GM12864 (cell line): ENCODE results near the gene CD52.
A peak's percentile ranks its signal among the peaks of the same experiment; 100 is the strongest.

Experiments
- DNase-seq: peaks from one replicate; pipeline ENCODE4 v3.0.0-alpha.2; 2011; ENCODE audit warnings: low read depth
- H3K4me3 ChIP-seq: 2 replicates; pipeline ENCODE4 v1.5.1; 2011; ENCODE audit warnings: mild to moderate bottlenecking, low read depth, low read length, control low read depth
- TF ChIP-seq, protein P1 (sequence below): IDR thresholded peaks from 2 replicates; pipeline ENCODE4 v1.5.1; 2011; ENCODE audit warnings: low read depth, mild to moderate bottlenecking, moderate library complexity, low read length, control low read depth, inconsistent platforms; ENCODE audit errors: missing control alignments

CD52 gene, protein sequence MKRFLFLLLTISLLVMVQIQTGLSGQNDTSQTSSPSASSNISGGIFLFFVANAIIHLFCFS

GRCh38 chr1:26317612-26318337 lies at the start of gene CD52:
Gene CD52, plus strand, starts transcription at chr1:26317958. Its CDS starts 60 bp downstream, at chr1:26318018.
- peak within 1 kb of the TSS; percentile 60 for H3K4me3 ChIP-seq
- TF ChIP-seq, protein P1, sequence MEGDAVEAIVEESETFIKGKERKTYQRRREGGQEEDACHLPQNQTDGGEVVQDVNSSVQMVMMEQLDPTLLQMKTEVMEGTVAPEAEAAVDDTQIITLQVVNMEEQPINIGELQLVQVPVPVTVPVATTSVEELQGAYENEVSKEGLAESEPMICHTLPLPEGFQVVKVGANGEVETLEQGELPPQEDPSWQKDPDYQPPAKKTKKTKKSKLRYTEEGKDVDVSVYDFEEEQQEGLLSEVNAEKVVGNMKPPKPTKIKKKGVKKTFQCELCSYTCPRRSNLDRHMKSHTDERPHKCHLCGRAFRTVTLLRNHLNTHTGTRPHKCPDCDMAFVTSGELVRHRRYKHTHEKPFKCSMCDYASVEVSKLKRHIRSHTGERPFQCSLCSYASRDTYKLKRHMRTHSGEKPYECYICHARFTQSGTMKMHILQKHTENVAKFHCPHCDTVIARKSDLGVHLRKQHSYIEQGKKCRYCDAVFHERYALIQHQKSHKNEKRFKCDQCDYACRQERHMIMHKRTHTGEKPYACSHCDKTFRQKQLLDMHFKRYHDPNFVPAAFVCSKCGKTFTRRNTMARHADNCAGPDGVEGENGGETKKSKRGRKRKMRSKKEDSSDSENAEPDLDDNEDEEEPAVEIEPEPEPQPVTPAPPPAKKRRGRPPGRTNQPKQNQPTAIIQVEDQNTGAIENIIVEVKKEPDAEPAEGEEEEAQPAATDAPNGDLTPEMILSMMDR, result no peak
- DNase-seq, result peak; percentile 87

DNA sequence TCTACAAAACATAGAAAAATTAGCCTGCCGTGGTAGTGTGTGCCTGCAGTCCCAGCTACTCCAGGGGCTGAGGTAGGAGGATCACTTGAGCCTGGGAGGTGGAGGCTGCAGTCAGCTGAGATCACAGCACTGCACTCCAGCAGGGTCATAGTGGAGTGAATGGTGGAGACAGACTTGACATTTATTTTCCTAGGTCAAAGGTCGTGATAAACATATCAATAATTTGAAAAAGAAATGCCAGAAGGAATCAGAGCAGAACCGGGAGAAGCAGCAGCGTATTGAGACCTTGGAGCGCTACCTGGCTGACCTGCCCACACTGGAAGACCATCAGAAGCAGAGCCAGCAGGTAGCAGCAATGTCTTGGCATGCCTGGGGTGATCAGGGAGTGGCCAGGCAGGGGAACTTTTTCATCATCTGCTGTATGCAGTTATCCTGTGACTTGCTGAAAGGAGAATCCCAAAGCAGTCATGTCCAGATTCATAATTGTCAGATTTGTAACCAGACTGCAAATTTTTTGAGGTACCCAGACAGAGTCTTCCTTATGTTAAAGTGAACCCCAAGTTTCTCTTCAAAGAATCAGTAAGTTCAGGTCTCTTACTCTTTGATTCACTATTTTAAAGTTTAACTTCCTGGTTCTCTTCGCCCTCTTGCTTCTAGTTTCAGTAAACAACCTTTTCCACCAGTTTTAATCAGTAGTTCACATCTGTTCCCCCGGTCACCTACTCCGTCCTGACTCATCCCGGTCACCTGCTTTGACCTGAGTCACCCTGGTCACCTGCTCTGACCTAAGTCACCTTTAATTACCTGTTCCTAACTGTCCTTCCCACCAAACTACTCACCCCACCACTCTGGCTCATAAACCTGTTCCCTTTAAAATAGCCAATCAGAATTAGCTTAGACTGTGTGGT lies 49.2 kb upstream of the CD52 start:
- DNase-seq, result no peak
- TF ChIP-seq, protein P1, result no peak
- H3K4me3 ChIP-seq, result no peak overlapping the region

- TF ChIP-seq, protein P1, result no peak
These were observed 48.6 kb upstream of the CD52 start for GRCh38 chr1:26269198-26269550.

DNA sequence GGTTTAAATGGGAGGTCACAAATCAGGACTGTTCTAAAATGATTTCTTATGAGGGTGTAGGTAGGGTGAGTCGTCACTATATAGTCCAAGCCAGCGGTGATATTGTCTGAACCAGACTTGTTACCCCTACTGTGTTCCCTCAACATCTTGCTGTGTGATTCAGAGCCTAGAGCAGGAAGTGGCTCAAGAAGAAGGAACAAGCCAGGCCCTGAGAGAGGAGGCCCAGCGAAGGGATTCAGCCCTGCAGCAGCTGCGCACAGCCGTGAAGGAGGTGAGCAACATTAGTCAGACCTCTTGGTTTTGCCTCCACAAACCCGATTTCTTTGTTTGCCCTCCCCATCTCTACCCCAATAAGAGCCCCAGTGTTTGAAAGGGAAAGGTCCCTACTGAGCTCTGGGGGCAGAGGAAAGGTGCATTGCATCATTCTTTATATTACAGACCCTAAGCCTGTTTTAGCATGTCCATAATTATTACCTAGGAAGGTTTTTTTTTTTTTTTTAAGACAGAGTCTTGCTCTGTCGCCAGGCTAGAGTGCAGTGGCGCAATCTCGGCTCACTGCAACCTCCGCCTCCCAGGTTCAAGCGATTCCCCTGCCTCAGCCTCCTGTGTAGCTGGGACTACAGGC lies 42.8 kb upstream of the CD52 start:
- no peak overlapping the region for H3K4me3 ChIP-seq
- no peak for DNase-seq
- TF ChIP-seq, protein P1, result no peak

More at GRCh38 chr1:26269198-26269550, 48.6 kb upstream of the CD52 start:
- DNase-seq, result no peak
- no peak overlapping the region for H3K4me3 ChIP-seq

DNA sequence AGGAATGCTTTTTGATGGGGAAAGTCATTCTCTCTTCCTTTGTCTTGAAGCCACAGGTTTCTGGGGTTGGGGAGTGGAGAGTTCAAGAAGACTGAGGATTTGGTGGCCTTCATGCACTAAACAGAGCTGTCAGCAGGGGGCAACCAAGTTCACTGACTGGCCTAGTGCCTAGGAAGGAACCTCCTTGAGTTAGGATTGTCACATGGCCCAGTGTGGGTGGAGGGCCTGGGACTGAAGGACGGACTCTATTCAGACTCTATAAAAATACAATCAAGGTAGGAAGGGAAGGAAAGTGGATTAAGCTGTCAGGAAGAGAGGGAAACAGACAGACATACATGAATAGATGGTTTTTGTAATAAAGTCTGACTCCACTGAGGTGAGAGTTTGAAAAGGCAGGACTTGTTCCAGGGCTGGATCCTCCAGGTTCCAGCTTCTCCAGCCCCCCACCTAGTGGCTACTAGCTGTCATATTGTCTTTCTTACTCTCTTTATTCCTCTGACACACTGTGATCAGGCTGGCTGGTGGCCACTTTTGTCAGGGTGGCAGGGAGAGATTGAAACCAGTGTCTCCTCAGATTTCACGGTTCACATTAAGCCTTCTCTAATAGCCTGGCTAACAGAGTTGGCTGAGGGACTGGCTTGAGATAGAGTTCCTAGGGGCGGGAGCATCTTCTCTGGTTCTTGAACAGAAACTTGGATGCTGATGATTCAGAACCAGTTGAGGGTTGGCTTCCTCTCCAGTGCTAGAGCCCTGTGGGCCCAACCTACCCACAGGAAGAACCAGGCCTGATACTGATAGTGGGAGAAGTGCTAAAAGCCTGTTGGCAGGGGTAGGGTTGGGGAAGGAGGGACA lies 42.0 kb upstream of the CD52 start:
- no peak for DNase-seq
- no peak overlapping the region for H3K4me3 ChIP-seq
- TF ChIP-seq, protein P1, result peak; percentile 88

GRCh38 chr1:26276432-26276838 lies 41.3 kb upstream of the CD52 start:
- H3K4me3 ChIP-seq, result no peak overlapping the region
- TF ChIP-seq, protein P1, result no peak
- no peak for DNase-seq
